GM18498 (cell line): ENCODE data around the gene TRIM14.
"Not testable (repeated sequence)": the region's sequence is repeated elsewhere in the genome, so short reads cannot be mapped to it uniquely, and the experiment has no call there.

ENCODE experiments used
- ATAC-seq: cut with Tn5 transposase; IDR thresholded peaks from one replicate; pipeline ENCODE4 v1.9.1; 2021; ENCODE audit warnings: mild to moderate bottlenecking, moderate library complexity; ENCODE audit not compliant: unreplicated experiment

TRIM14 gene

DNA sequence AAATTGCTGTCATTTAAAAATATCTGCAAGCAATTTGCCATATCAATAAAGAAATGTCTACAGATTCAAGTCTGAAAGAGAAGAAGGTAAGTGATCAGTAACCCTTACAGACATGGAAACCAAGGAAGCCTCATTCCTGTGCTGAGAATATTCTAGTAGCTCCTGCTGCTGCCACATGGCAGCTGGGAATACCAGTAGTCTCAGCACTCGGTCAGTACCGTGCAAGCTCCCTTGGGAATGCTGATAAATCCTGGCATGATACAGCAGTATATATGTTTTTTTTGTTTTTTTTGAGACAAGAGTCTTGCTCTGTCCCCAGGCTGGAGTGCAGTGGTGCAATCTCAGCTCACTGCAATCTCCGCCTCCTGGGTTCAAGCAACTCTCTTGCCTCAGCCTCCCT lies 34.6 kb downstream of the TRIM14 start:
- ATAC-seq, result no peak

DNA sequence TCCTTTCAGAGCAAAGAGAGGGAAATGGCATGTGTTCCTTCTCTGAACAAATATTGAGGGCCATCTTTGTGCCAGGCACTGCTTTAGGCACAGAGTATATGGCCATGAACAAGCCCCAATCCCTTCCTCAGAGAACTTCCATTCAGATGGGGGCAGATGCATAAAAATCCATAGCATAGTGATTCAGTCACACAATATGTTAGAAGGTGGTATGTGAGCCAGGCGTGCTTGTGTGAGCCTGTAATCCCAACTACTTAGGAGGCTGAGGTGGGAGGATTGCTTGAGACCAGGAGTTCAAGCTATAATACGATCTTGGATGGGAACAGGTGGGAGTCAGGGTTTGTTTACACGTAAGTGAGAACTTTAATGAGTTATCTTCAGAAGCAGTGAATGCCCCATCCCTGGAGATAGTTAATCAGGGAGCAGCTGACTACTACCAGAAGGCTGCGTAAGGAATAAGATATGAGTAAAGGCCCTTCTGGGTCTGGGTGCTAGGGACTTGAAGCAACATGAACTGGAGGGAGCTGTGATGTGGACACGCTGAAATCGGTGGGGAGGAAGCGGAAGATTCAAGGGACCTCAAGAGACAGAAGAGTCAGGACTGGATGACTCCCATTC lies 35.3 kb downstream of the TRIM14 start:
- no peak for ATAC-seq

DNA sequence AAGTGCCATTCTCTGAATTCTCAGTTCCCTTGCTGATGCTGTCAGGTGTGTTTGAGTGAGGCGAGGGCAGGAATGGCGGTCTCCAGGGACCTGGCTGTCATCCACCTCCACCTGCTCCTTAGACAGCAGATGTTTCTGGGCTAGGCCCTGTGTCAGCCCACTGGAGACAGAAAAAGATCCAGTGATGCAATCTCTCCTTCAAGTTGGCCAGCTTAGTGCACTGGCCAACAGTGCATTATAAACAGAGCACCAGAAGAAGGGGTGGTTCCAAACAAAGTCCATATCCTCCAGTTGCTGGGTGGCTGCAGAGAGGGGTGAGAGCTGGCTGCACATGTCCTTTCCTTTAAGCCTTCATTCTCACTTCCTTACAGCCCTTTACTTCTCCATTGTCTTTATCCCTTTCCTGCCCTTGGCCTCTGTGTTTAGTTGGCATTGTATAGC lies 35.9 kb downstream of the TRIM14 start:
- no peak for ATAC-seq

DNA sequence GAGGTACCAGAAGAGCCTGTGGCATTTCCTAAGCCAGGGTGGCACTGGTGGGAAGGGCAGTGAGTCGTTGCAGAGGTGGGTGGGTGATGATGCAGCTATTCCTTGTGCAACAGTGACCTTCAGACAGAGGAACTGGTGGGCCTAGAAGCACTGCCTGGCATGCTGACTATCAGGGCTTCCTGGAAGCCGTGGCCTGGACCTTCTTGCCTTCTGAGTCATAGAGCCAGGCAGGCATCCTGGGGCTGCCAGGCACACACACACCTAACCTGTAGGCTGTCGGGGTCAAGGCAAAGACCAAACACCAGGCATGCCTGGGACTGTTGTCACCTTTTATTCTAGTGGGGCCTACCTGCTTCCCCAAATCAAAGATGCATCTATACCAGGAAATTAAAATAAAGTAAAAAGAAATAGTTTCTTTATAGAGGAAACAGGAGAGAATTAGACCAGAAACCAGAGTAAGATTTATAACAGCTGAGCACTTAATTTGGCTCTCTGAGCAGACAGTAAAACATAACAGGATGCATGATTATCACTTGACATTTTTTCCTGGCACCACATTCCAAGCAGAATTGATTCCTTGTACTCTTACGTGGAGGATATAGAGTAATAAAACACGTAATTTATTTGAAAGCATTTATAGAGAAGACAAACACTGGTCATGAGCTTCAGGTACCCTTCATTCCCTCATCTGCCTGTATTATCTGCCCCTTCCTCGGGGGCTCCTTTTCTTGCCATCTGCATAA lies 37.4 kb downstream of the TRIM14 start:
- ATAC-seq, result no peak

DNA sequence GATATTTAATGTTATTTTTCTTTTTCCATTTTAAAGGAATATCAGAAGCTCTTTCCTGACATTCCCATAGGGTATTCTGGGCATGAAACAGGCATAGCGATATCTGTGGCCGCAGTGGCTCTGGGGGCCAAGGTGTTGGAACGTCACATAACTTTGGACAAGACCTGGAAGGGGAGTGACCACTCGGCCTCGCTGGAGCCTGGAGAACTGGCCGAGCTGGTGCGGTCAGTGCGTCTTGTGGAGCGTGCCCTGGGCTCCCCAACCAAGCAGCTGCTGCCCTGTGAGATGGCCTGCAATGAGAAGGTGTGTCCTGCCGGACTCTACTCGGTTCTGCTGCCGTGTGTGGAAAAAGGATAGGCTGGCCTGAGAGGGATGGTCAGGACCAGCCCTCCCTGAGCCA lies 38.2 kb downstream of the TRIM14 start:
- no peak for ATAC-seq

DNA sequence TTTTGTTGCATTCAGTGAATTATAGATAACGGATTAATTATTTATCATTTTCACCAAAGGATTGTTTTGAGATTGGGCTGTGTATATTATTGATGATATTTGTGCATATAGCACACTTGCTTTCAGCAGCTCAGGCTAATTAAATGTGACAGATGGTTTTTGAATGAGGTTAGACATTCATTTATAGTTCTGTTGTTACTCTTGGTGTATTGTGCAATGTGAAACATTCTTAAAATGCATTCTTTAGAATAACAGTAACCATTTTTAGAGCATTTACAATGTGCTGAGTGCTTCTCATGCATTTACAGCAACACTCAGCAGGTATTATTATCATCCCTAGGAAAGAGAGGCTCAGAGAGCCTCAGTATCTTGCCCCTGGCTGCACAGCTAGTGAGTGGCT lies 38.7 kb downstream of the TRIM14 start:
- no peak for ATAC-seq

DNA sequence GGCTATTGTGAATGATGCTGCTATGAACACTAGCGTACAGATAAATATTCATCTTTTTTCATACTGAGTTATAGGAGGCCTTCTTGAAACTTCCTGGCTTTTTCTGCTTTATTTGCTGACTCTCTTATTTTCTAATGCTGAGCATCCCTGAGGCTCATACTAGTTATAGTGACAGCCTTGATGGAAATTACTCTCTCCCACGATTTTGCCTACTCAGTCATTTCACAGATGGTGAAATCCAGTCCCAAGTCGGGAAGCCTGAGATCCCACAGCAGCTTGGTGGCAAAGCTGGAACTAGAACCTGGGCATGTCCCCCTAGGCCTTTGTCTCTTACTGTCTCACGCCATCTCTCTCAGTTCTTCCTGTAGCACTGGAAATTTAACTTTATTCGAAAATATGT lies 40.1 kb downstream of the TRIM14 start:
- no peak for ATAC-seq

DNA sequence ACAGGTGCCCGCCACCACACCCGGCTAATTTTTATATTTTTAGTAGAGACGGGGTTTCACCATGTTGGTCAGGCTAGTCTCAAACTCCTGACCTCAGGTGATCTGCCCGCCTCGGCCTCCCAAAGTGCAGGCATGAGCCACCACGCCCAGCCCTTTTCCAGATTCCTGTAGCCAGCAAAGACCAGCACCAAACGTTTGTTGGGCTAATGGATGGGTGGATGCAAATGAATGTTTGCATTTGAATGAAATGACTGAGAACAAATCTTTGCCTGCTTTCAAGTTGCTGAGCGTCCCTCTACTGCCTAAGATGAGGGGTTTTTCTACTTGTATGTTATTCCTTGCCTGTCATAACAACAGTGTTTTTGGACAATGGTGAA lies 42.5 kb downstream of the TRIM14 start:
- not testable (repeated sequence) for ATAC-seq

DNA sequence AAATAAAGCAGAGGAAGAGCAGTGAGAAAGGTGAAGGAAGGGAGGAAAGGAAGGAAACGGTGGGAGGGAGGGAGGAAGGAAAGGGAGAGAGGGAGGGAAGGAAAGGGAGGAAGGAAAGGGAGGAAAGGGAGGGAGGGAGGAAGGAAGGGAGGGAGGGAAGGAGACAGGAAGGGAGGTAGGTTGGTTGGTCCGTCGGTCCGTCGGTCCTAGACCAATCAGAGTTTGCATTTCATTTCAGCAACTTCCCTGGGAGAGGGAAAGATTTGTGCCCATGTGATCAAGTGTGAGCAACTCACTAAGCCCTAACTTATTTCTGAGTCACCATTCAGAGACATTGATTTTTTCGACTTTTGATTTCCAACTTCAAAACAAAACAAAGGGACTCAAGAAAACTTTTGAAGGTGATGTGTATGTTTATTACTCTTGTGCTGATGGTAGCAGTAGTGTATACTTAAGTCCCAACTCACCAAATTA lies 43.7 kb downstream of the TRIM14 start:
- no peak for ATAC-seq

DNA sequence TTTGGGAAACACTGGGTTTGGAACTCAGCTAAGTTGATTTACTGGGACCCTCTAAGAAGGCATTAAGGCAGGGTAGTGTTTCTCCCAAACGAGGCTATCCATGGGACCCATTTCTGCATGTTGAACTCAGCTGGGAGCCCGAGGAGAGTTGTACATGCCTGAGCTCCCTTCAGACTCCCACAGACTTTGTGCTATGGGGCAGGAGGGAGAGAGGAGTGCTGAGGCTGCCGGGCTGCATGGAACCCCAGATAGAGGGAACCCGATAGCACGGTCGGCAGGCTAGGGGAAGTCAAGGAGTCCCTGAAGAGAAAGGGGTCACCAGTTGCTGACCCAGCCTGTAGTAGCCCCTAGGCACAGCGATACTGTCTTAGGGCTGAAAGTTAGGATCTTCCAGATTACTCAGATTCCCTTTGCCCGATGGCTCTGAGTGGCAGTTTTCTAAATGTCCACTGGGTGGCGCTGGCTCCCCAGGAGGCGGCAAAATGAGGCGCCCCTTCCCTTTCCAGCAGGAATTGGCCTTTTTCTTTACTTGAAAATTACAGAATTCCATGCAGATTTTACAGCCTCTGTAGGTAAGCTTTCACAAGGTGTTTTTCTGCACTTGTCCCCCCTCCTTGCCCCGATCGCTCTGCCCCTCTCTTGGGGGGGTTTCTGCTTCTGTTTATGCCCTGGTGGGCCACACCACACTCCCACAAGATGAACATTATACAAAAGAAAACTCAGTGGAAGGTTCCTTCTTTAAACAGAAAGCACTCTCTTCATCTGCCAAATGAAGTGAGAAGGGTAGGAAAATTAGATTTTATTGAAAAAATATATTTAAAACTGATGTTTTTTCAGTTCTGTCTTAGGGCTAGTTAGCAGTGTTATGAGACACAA lies 44.7 kb downstream of the TRIM14 start:
- ATAC-seq, result no peak

DNA sequence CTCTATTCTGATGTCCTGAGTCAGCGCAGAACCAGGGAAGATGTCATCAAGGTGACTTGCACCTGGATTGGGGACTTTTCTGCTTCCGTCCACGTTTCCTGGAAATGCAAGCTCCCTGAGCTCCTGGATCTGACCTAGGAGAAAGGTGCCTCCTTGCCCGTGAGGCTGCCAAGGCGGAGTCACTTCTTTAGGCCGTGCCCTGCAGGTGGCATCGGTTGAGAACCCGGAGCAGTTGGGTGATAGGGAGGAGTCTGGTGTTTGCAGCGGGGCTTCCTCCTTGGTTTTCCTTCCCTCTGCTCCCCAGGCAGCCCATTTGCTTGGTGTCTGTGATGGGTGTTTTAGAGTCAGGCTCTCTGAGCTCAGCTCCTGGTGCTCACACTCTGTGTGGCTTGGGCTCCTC lies 47.3 kb downstream of the TRIM14 start:
- no peak for ATAC-seq

DNA sequence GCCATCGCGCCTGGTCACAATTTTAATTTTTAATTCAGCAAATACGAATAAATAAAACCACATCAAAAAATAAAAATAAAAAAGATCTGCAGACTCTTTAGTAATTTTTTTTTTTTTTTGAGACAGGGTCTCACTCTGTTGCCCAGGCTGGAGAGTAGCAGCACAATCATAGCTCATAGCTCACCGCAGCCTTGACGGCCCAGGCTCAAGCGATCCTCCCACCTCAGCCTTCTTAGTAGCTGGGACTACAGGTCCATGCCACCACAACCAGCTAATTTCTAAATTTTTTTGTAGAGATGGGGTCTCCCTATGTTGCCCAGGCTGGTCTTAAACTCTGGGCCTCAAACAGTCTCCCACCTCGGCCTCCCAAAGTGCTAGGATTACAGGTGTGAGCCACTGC lies 48.3 kb downstream of the TRIM14 start:
- no peak for ATAC-seq

DNA sequence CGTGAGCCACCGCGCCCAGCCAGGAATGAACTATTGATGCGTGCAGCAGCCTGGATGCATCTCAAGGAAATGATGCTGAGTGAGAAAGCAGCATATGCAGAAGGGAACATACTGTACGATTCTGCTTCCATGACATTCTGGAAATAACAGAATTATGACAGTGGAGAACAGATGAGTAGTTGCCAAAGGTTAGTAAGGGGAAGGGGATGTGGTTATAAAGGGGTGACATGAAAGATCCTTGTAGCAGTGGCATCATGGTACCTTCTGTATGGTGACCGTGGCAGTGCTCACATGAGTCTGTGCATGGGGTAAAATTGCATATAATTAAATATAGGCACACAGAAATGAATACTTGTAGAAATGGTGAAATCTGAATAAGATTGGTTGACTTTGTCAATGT lies 49.5 kb downstream of the TRIM14 start:
- no peak for ATAC-seq

DNA sequence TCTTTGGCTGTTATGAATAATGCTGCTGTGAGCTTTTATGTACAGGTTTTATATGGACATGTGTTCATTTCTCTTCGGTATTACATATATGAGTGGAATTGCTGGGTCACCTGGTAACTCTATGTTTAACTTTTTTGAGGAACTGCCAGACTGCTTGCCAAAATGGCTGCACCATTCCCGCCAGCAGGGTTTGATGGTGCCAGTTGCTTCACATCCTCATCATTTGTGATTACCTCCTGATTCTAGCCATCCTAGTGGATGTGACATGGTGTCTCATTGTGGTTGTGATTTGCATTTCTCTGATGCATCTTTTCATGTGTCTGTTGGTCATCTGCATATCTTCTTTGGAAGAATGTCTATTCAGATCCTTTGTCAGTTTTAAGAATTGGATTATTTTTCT lies 51.8 kb downstream of the TRIM14 start:
- no peak for ATAC-seq

DNA sequence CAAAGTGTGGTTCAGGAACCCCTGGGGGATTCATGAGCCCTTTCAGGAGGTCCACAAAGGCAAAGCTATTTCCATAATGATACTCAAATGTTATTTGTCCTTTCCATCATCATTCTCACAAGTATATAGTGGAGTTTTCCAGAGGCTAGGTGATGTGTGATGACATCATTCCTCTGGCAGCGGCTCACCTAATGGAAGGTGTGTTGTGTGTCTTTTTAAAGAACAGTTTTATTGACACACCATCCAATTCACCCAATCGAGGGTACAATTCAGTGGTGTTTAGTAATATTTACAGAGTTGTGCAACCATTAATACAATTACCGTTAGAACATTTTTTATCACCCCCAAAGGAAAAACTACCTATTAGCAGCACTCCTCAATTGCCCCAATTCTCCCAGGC lies 52.8 kb downstream of the TRIM14 start:
- no peak for ATAC-seq

DNA sequence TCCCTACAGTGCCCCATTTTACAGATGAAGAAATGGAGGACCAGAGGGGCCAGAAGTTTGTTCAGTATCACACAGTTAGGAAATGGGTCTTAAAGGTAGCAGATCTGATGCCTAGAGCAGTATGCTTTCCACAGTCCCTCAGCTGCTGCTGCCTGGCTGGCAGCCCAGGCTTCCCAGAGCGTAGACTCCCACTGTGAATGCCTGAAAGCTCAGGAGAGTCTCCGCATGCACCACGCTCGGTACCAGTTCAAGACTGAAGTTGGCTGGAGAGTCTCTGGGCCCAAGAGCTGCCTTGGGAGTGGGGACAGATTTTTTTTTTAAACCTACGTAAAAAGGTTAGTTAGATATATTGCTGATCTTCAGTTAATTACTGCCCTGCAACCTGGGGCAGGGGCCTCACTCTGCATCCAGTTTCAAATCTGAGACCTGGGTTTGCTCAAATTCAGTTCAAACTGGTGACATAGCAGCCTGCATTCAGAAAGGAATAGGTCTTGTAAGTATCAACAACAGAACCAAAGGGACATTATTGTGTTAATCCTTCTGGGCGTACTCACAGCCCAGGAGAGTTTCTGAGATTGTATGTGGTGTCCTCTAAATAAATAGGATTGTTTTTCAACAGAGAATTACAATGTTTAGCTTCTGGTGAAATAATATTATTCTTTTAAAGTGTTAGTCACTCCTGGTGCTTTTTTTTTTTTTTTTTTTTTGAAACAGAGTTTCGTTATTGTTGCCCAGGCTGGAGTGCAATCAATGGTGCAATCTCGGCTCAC lies 54.2 kb downstream of the TRIM14 start:
- ATAC-seq, result no peak

DNA sequence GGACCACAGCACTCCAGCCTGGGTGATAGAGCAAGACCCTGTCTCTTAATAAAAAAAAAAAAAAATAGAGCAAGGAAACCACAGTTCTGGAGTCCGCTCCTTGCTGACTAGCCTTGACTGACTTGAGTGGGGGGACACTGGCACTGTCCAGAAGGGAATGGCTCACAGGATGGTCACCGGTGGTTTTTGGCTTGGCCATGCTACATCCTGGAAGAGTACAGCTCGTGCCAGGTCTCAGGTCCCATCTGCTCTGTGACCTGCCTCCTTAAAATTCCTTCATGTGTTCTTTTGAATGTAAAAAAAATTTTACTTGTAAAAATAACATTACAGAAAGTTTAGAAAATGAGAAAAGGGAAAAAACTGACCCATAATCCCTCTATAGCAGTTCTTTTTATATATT lies 56.9 kb downstream of the TRIM14 start:
- no peak for ATAC-seq

DNA sequence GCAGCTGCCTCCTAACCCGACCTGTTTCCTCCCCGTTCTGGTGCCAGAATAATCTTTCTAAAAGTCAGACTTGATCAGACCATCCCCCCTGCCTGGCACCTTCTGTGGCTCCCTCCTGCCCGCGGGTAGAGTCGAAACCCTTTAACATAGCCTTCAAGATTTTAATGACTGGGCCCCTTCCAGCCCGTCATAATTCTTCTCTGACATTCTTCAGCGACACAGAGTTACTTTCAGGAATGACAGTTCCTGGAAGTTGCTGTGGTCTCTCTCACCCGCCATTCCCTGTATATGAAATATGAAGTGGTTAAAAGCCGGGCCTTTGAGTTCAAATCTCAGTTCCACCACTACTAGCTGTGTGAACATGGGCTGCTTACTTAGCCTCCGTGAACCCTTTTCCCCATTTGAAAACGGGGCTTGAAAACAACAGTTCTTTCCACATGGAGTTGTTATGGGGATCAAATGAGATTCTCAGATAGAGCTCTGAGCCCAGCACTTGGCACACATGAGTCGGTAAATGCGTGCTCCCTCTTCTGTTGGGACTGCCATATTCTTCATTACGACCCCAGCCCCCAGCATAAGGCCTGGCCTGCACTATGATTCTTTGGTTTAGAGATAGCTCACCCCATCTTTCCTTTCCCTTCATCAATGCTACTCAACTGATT lies 61.8 kb downstream of the TRIM14 start:
- no peak for ATAC-seq

DNA sequence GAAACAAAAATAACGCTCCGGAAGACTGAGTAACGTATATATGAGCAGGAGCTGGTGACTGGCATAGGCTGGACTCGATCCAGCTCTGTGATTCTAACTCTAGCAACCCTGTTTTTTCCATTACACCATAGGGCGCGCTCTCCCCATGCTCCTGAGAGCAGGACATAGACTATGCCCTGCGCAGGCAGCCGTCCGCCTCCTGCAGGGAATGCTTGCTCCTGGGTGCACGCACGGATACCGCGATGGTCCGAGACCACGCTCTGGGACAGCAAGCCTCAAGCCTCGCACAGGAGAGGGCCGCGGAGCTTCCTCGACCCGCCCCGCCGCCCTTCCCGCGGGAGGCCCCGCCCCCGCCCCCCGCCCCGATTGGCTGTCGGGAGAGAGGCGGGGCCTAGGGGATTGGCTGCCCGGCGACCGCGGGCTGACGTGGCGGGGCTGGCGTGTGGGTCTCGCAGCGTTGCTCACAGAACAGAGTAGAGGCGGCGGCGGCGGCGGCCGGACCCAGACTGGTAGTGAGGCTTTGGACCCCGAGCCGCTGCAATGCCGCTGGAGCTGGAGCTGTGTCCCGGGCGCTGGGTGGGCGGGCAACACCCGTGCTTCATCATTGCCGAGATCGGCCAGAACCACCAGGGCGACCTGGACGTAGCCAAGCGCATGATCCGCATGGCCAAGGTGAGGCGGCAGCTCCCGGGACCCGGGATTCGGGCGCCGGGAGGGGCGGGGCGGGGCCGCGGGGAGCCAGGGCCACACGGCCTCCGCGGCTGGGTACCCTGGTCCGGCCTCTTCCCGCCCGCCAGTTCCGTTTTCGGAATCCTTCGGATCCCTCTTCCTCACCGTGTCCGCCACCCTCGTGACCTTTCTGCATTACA lies 62.5 kb downstream of the TRIM14 start, which contains the start of gene NANS:
Gene NANS (plus strand): TSS at position 464 of the 869 bp plus-strand sequence. CDS start 77 bp downstream, at position 541.
- peak; percentile 96 for ATAC-seq
